H1 (cell line): ENCODE results near the gene KCNS3. TPM values are rescaled to one million over a fixed set of nuclear protein-coding genes. Genes with fewer than 3 reads are reported as not detected.

Source experiments
- CTCF ChIA-PET: fragments of 300-600 bp; sonication (Branson Sonifier 250); formaldehyde crosslinking; loops from one replicate; lab custom pipeline; 2021; ENCODE audit not compliant: partially characterized antibody; lab: Charles Lee
- POLR2A ChIA-PET: fragments of 300-600 bp; sonication (Branson Sonifier 250); formaldehyde crosslinking; loops from one replicate; lab custom pipeline; 2021; ENCODE audit warnings: inconsistent platforms; ENCODE audit not compliant: partially characterized antibody; lab: Charles Lee
- DNase-seq, 2 experiments: peaks; one replicate each; pipeline versions ENCODE4 v3.0.0 to v3.0.0-alpha.2; 2010 to 2022; ENCODE audit warnings: low spot score in 2 of 2, low read depth in 1 of 2, mixed read lengths in 1 of 2
- FAIRE-seq: peaks from 2 replicates; lab custom pipeline; 2011; peaks lifted over from hg19 to GRCh38; lab: Jason Lieb, UNC
- H2AFZ ChIP-seq: 2 replicates; pipeline ENCODE4 v1.8.1; 2012; ENCODE audit warnings: low read length, inconsistent platforms
- H2AK5ac ChIP-seq: 2 replicates; pipeline ENCODE4 v1.6.1; 2013; ENCODE audit warnings: low read depth, low read length
- H2BK120ac ChIP-seq: replicated peaks from 2 replicates; pipeline ENCODE3; 2013; ENCODE audit warnings: low read depth, low read length, inconsistent platforms
- H2BK12ac ChIP-seq: 2 replicates; pipeline ENCODE4 v1.6.1; 2013; ENCODE audit warnings: low read depth, low read length
- H2BK15ac ChIP-seq: 2 replicates; pipeline ENCODE4 v1.6.1; 2013; ENCODE audit warnings: low read length
- H2BK20ac ChIP-seq: 2 replicates; pipeline ENCODE4 v1.6.1; 2013; ENCODE audit warnings: low read length
- H2BK5ac ChIP-seq: 2 replicates; pipeline ENCODE4 v1.6.1; 2013; ENCODE audit warnings: low read depth, low read length
- H3K14ac ChIP-seq: 2 replicates; pipeline ENCODE4 v1.6.1; 2013; ENCODE audit warnings: inconsistent platforms; ENCODE audit not compliant: insufficient read length
- H3K18ac ChIP-seq: 2 replicates; pipeline ENCODE4 v1.6.1; 2013; ENCODE audit warnings: low read length; ENCODE audit errors: extremely low read depth
- H3K23ac ChIP-seq: 2 replicates; pipeline ENCODE4 v1.6.1; 2013; ENCODE audit warnings: inconsistent platforms; ENCODE audit not compliant: insufficient read length
- H3K23me2 ChIP-seq: 2 replicates; pipeline ENCODE4 v1.6.1; 2013; ENCODE audit warnings: low read depth, low read length
- H3K27ac ChIP-seq: 2 replicates; pipeline ENCODE4 v1.6.1; 2011; ENCODE audit warnings: low read depth, low read length, inconsistent platforms
- H3K27me3 ChIP-seq, 4 experiments: replicated peaks in 1 of 4; 1 replicate in 1 of 4; 2 replicates in 3 of 4; pipeline versions ENCODE4 v1.6.1 to v1.8.1; 2011 to 2013; ENCODE audit warnings: low read length in 3 of 4, mild to moderate bottlenecking in 3 of 4, inconsistent platforms in 2 of 4, mixed read lengths in 2 of 4, moderate library complexity in 1 of 4; ENCODE audit not compliant: control insufficient read depth in 3 of 4, insufficient read depth in 3 of 4; ENCODE audit errors: extremely low read depth in 1 of 4
- H3K36me3 ChIP-seq, 4 experiments: 2 replicates each; pipeline versions ENCODE4 v1.6.1 to v1.8.1; 2011 to 2013; ENCODE audit warnings: mild to moderate bottlenecking in 4 of 4, low read length in 3 of 4, moderate library complexity in 2 of 4, control low read depth in 1 of 4, inconsistent platforms in 1 of 4; ENCODE audit not compliant: insufficient read depth in 4 of 4, control insufficient read depth in 2 of 4
- H3K4ac ChIP-seq: replicated peaks from 2 replicates; pipeline ENCODE3; 2013; ENCODE audit warnings: low read length, low read depth, mixed read lengths, inconsistent platforms; ENCODE audit not compliant: insufficient read length
- H3K4me1 ChIP-seq, 4 experiments: replicated peaks in 1 of 4; 1 replicate in 1 of 4; 2 replicates in 3 of 4; pipeline versions ENCODE4 v1.6.1 to v1.8.1; 2011 to 2013; ENCODE audit warnings: low read length in 3 of 4, inconsistent platforms in 2 of 4, mixed read lengths in 1 of 4; ENCODE audit not compliant: insufficient read depth in 4 of 4, control insufficient read depth in 3 of 4
- H3K4me2 ChIP-seq, 2 experiments: 2 replicates each; pipeline versions ENCODE4 v1.6.1 to v1.8.1; 2011 to 2013; ENCODE audit warnings: low read depth in 2 of 2, low read length in 2 of 2, control low read depth in 1 of 2, inconsistent platforms in 1 of 2, mild to moderate bottlenecking in 1 of 2; ENCODE audit not compliant: insufficient read depth in 1 of 2
- H3K4me3 ChIP-seq, 4 experiments: fragments of 200-600, 300-600 bp in 1 of 4; sonication (generic), shearing (Covaris generic), sonication (Bioruptor Twin) in 1 of 4; 2 replicates each; pipeline versions ENCODE4 v1.5.1 to v1.8.1; 2011 to 2016; ENCODE audit warnings: low read length in 4 of 4, low read depth in 3 of 4, control low read depth in 2 of 4, inconsistent platforms in 2 of 4, mild to moderate bottlenecking in 2 of 4, mixed read lengths in 1 of 4, moderate library complexity in 1 of 4; ENCODE audit not compliant: insufficient read depth in 2 of 4; ENCODE audit errors: extremely low read depth in 1 of 4
- H3K56ac ChIP-seq: replicated peaks from 2 replicates; pipeline ENCODE3; 2013; ENCODE audit warnings: low read depth, mild to moderate bottlenecking, mixed read lengths, low read length, inconsistent platforms; ENCODE audit not compliant: insufficient read length
- H3K79me1 ChIP-seq: 2 replicates; pipeline ENCODE4 v1.6.1; 2013; ENCODE audit warnings: low read depth, low read length, control low read depth
- H3K79me2 ChIP-seq, 2 experiments: 2 replicates each; pipeline versions ENCODE4 v1.6.1 to v1.8.1; 2012 to 2013; ENCODE audit warnings: low read length in 2 of 2, mild to moderate bottlenecking in 2 of 2, inconsistent platforms in 1 of 2; ENCODE audit not compliant: insufficient read depth in 2 of 2, control insufficient read depth in 1 of 2
- H3K9ac ChIP-seq, 4 experiments: replicated peaks in 1 of 4; 1 replicate in 1 of 4; 2 replicates in 3 of 4; pipeline versions ENCODE4 v1.6.1 to v1.8.1; 2011 to 2013; ENCODE audit warnings: low read depth in 3 of 4, low read length in 3 of 4, control low read depth in 2 of 4, mild to moderate bottlenecking in 2 of 4, moderate library complexity in 2 of 4, inconsistent platforms in 1 of 4; ENCODE audit errors: extremely low read depth in 1 of 4
- H3K9me3 ChIP-seq, 2 experiments: 2 replicates each; pipeline versions ENCODE4 v1.6.1 to v1.8.1; 2012 to 2013; ENCODE audit warnings: mild to moderate bottlenecking in 2 of 2, moderate library complexity in 2 of 2, control low read depth in 1 of 2, inconsistent platforms in 1 of 2, low read depth in 1 of 2, low read length in 1 of 2, mixed read lengths in 1 of 2; ENCODE audit not compliant: insufficient read depth in 2 of 2
- H4K20me1 ChIP-seq, 2 experiments: replicated peaks in 1 of 2; 2 replicates each; pipeline versions ENCODE3 to v1.8.1; 2011 to 2013; ENCODE audit warnings: inconsistent platforms in 2 of 2, low read length in 2 of 2, mild to moderate bottlenecking in 1 of 2; ENCODE audit not compliant: insufficient read depth in 2 of 2, control insufficient read depth in 1 of 2
- H4K5ac ChIP-seq: 2 replicates; pipeline ENCODE4 v1.6.1; 2013; ENCODE audit warnings: low read length, low read depth, mixed read lengths, inconsistent platforms; ENCODE audit not compliant: insufficient read length
- H4K8ac ChIP-seq: 2 replicates; pipeline ENCODE4 v1.8.0; 2013; ENCODE audit warnings: mild to moderate bottlenecking, moderate library complexity, low read length, inconsistent platforms; ENCODE audit not compliant: insufficient read depth; ENCODE audit errors: extremely low read depth
- H4K91ac ChIP-seq: replicated peaks from 2 replicates; pipeline ENCODE3; 2013; ENCODE audit warnings: low read length, mixed read lengths, inconsistent platforms; ENCODE audit not compliant: insufficient read length
- BCL11A ChIP-seq, 2 experiments: IDR thresholded peaks; one replicate each; pipeline ENCODE4 v1.6.1; 2011; ENCODE audit warnings: low read depth in 2 of 2, low read length in 2 of 2, mild to moderate bottlenecking in 2 of 2
- EZH2 ChIP-seq: fragments of 200-600 bp; sonication (generic); IDR thresholded peaks from 2 replicates; pipeline ENCODE4 v1.7.1; 2012; ENCODE audit warnings: low read depth, mild to moderate bottlenecking, moderate library complexity, low read length, inconsistent platforms; ENCODE audit not compliant: severe bottlenecking
- HDAC2 ChIP-seq, 2 experiments: fragments of 300-600 bp in 1 of 2; sonication (generic) in 1 of 2; IDR thresholded peaks; 2 replicates each; pipeline ENCODE4 v1.6.1; 2011 to 2012; ENCODE audit warnings: low read depth in 2 of 2, low read length in 2 of 2, mild to moderate bottlenecking in 2 of 2, moderate library complexity in 2 of 2, borderline replicate concordance in 1 of 2, inconsistent platforms in 1 of 2
- MAX ChIP-seq: IDR thresholded peaks from 2 replicates; pipeline ENCODE4 v1.6.1; 2012; ENCODE audit warnings: inconsistent platforms
- TCF12 ChIP-seq: IDR thresholded peaks from 2 replicates; pipeline ENCODE4 v1.6.1; 2011; ENCODE audit warnings: low read depth, mild to moderate bottlenecking, low read length
- ZNF274 ChIP-seq: IDR thresholded peaks from 2 replicates; pipeline ENCODE4 v1.7.0; 2012; ENCODE audit warnings: low read length, borderline replicate concordance; ENCODE audit errors: extremely low read depth
- WGBS, 2 experiments: shearing (Covaris generic) in 1 of 2; methylation state at CpG; one replicate each; pipeline versions ENCODE4 v1.1.6 to v1.1.7; 2013 to 2015; ENCODE audit warnings: low lambda C conversion rate in 2 of 2, mixed read lengths in 2 of 2, inconsistent platforms in 1 of 2, low coverage in 1 of 2, missing lambda C conversion rate in 1 of 2; ENCODE audit not compliant: insufficient replicate concordance in 2 of 2, insufficient coverage in 1 of 2, insufficient read length in 1 of 2; ENCODE audit errors: extremely low coverage in 1 of 2, missing lambda C conversion rate in 1 of 2; 5-methylcytosine and 5-hydroxymethylcytosine counted together
- polyA plus RNA-seq, 7 experiments: library from polyadenylated mRNA; depleted of rRNA in 3 of 7; stranded (reverse) in 5 of 7; unstranded in 2 of 7; fragments of >200 nt in 5 of 7; fragments of 200-250 nt in 2 of 7; gene quantifications; 1 replicate in 5 of 7; 2 replicates in 1 of 7; 4 replicates in 1 of 7; pipeline versions ENCODE4 v1.2.1 to v1.2.3, GENCODE V29; 2011 to 2013; ENCODE audit warnings: missing spikeins in 2 of 7, mixed read lengths in 2 of 7
- total RNA-seq: library from RNA; stranded (reverse); fragmentation: NEBNext Ultra II Directional; extraction: Animal tissue kit (Norgen Biotek cat#: 25700); gene quantifications from 2 replicates; pipeline ENCODE4 v1.2.1, GENCODE V29; 2021

Gene KCNS3
- total and polyA plus RNA-seq, 2 of the 8 experiments (the other 6 are each of a cell fraction or from before 2014, with no cell fraction given): 22.7 to 23.0 TPM

GRCh38 chr2:17951563-17951962 lies 73.1 kb downstream of the KCNS3 start:
- peaks cover 0 to 2% (median 0%) of the 10 kb centered on the region in 4 experiments; a peak in 1 of 8 replicates for H3K36me3 ChIP-seq
- H3K23me2 ChIP-seq: no peaks in the 10 kb centered on the region
- H4K8ac ChIP-seq: no peak overlapping the region
- WGBS, 2 experiments: 82% methylated on average over 4 of the region's 4 CpGs; no CpG with 5 or more reads in 1 of the 2 experiments
- no peak overlapping the region for H3K56ac ChIP-seq
- H2BK5ac ChIP-seq: no peak overlapping the region
- H4K20me1 ChIP-seq: no peaks in the 10 kb centered on the region
- FAIRE-seq (no peak), DNase-seq (no peak)
- CTCF ChIA-PET: no interaction called here
- H2AK5ac ChIP-seq: no peak overlapping the region
- no peaks in the 10 kb centered on the region for H3K4me1 ChIP-seq
- no peak overlapping the region for H3K9ac ChIP-seq
- no peak for TF ChIP-seq TCF12
- no peak for TF ChIP-seq HDAC2 (IDR thresholded peaks at IDR 0.05; ENCODE audit: borderline replicate concordance in 1 of 2, low read depth in 2 of 2, low read length in 2 of 2)
- TF ChIP-seq EZH2: no peak
- no peak for TF ChIP-seq BCL11A (IDR thresholded peaks at IDR 0.05; ENCODE audit: low read depth in 2 of 2, low read length in 2 of 2)
- no peak for TF ChIP-seq MAX
- no peak for TF ChIP-seq ZNF274
- no peak overlapping the region for H3K18ac ChIP-seq
- no peaks in the 10 kb centered on the region for H3K27me3 ChIP-seq
- no peak overlapping the region for H2AFZ ChIP-seq
- no peak overlapping the region for H3K14ac ChIP-seq
- H2BK12ac ChIP-seq: no peak overlapping the region
- no peak overlapping the region for H4K91ac ChIP-seq
- H3K79me2 ChIP-seq: no peaks in the 10 kb centered on the region
- H3K9me3 ChIP-seq: no peaks in the 10 kb centered on the region
- H3K79me1 ChIP-seq: no peaks in the 10 kb centered on the region
- H2BK20ac ChIP-seq: no peak overlapping the region
- H3K4me3 ChIP-seq: no peak overlapping the region
- POLR2A ChIA-PET: no interaction called here
- H2BK120ac ChIP-seq: no peak overlapping the region
- no peak overlapping the region for H3K4me2 ChIP-seq
- H3K23ac ChIP-seq: no peak overlapping the region
- no peak overlapping the region for H3K27ac ChIP-seq
- H3K4ac ChIP-seq: no peak overlapping the region
- no peak overlapping the region for H4K5ac ChIP-seq
- no peak overlapping the region for H2BK15ac ChIP-seq
